ENCODE data around the gene METTL25.

The METTL25 gene

GRCh38 chr12:82468563-82468962 is 110.2 kb downstream of the METTL25 start:
- Histone ChIP-seq H3K4me3 (ENCODE audit: low read length, poor library complexity, severe bottlenecking) (no peak overlapping the region), H3K9ac (ENCODE audit: low read depth, low read length, poor library complexity, severe bottlenecking) (no peak overlapping the region), H3K9me2 (replicated peaks; ENCODE audit: low read depth, low read length) (no peaks in the 10 kb centered on the region), H3K27me3 (ENCODE audit: insufficient read depth, low read length, poor library complexity, severe bottlenecking) (no peaks in the 10 kb centered on the region), H3K9me3 (ENCODE audit: insufficient read depth, low read depth, low read length) (no peaks in the 10 kb centered on the region), H2AFZ (ENCODE audit: low read length) (no peak overlapping the region), H3K79me2 (ENCODE audit: insufficient read depth, low read length) (no peaks in the 10 kb centered on the region), H3F3A (ENCODE audit: low read depth) (no peaks in the 10 kb centered on the region), H4K20me1 (ENCODE audit: insufficient read depth, low read length, poor library complexity, severe bottlenecking) (no peaks in the 10 kb centered on the region), H3K4me2 (ENCODE audit: low read depth, low read length, poor library complexity, severe bottlenecking) (no peak overlapping the region), H3K36me3 (ENCODE audit: insufficient read depth, low read length) (no peaks in the 10 kb centered on the region), H3K4me1 (ENCODE audit: insufficient read depth, low read length, poor library complexity, severe bottlenecking) (no peaks in the 10 kb centered on the region)
- TF ChIP-seq EZH2phosphoT487 (IDR thresholded peaks at IDR 0.05; ENCODE audit: borderline replicate concordance) (no peak), CTCF (conservative IDR thresholded peaks at IDR 0.05; ENCODE audit: low read length) (no peak)

DNA sequence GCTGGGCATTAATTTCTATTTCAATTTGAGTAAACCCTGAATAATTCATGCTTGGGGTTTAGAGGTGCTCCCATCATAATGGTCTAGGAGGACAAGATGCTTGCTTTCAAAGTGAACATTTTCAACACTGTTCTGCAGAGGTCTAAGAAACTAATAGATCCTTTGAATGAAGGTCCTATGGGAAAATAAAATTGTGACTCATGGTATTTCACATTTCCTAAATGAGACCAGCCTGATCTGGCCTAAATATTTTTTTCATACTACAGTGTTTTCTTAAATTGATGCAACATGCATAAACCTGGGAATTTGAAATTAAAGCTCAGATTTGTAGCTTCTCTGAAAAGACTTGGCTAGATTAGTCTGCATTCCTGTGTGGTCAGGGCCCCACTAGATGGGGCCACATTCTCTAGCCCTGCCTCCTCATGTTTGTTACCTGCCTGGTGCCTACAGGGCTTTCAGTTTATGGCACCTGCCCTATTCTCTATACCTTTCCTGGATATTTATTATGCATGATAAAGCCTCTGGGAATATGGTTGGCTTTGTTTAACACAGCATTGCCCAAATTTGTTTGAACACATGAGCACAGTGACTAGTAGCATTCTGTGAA is 112.7 kb downstream of the METTL25 start:
- Histone ChIP-seq H4K20me1 (ENCODE audit: insufficient read depth, low read length, poor library complexity, severe bottlenecking) (no peaks in the 10 kb centered on the region), H3K79me2 (ENCODE audit: insufficient read depth, low read length) (no peaks in the 10 kb centered on the region), H3F3A (ENCODE audit: low read depth) (no peaks in the 10 kb centered on the region), H3K4me1 (ENCODE audit: insufficient read depth, low read length, poor library complexity, severe bottlenecking) (no peaks in the 10 kb centered on the region), H3K4me2 (ENCODE audit: low read depth, low read length, poor library complexity, severe bottlenecking) (no peak overlapping the region), H3K9me2 (replicated peaks; ENCODE audit: low read depth, low read length) (no peaks in the 10 kb centered on the region), H3K27me3 (ENCODE audit: insufficient read depth, low read length, poor library complexity, severe bottlenecking) (no peaks in the 10 kb centered on the region), H3K9me3 (ENCODE audit: insufficient read depth, low read depth, low read length) (no peaks in the 10 kb centered on the region), H3K36me3 (ENCODE audit: insufficient read depth, low read length) (no peaks in the 10 kb centered on the region), H3K4me3 (ENCODE audit: low read length, poor library complexity, severe bottlenecking) (no peak overlapping the region), H3K9ac (ENCODE audit: low read depth, low read length, poor library complexity, severe bottlenecking) (no peak overlapping the region), H2AFZ (ENCODE audit: low read length) (no peak overlapping the region)
- TF ChIP-seq EZH2phosphoT487 (IDR thresholded peaks at IDR 0.05; ENCODE audit: borderline replicate concordance) (no peak), CTCF (conservative IDR thresholded peaks at IDR 0.05; ENCODE audit: low read length) (no peak)

- Histone ChIP-seq H3K27me3 (ENCODE audit: insufficient read depth, low read length, poor library complexity, severe bottlenecking) (no peaks in the 10 kb centered on the region), H3K9me3 (ENCODE audit: insufficient read depth, low read depth, low read length) (no peaks in the 10 kb centered on the region), H3K9ac (ENCODE audit: low read depth, low read length, poor library complexity, severe bottlenecking) (no peak overlapping the region), H2AFZ (ENCODE audit: low read length) (no peak overlapping the region), H3K79me2 (ENCODE audit: insufficient read depth, low read length) (no peaks in the 10 kb centered on the region), H4K20me1 (ENCODE audit: insufficient read depth, low read length, poor library complexity, severe bottlenecking) (no peaks in the 10 kb centered on the region), H3K4me3 (ENCODE audit: low read length, poor library complexity, severe bottlenecking) (no peak overlapping the region), H3K9me2 (replicated peaks; ENCODE audit: low read depth, low read length) (no peaks in the 10 kb centered on the region), H3K36me3 (ENCODE audit: insufficient read depth, low read length) (no peaks in the 10 kb centered on the region), H3F3A (ENCODE audit: low read depth) (no peaks in the 10 kb centered on the region), H3K4me1 (ENCODE audit: insufficient read depth, low read length, poor library complexity, severe bottlenecking) (no peaks in the 10 kb centered on the region), H3K4me2 (ENCODE audit: low read depth, low read length, poor library complexity, severe bottlenecking) (no peak overlapping the region)
- TF ChIP-seq CTCF (conservative IDR thresholded peaks at IDR 0.05; ENCODE audit: low read length) (no peak), EZH2phosphoT487 (IDR thresholded peaks at IDR 0.05; ENCODE audit: borderline replicate concordance) (no peak)
Observed at GRCh38 chr12:82473111-82473754, 114.9 kb downstream of the METTL25 start.

Data from Loucy (cell line).